K562 (cell line): ENCODE results near the gene SLC7A10. TPM values are rescaled to one million over a fixed set of nuclear protein-coding genes. Genes with fewer than 3 reads are reported as not detected.

Source experiments
- ATAC-seq: fragments of 200-7000 bp; cut with Tn5 transposase; 3 replicates; pipeline ENCODE4 v1.9.1; 2020; ENCODE audit warnings: moderate library complexity
- BruUV-seq: library from RNA; stranded (reverse); fragments of 400-500 nt; replicated peaks from 2 replicates; lab custom pipeline; 2021; lab: Mats Ljungman, UMichigan
- CTCF ChIA-PET: fragments of 300-600 bp; formaldehyde crosslinking; extraction: SDS; loops from one replicate; lab custom pipeline; 2021; ENCODE audit warnings: low intra/inter-chr PET ratio; lab: Yijun Ruan, JAX
- POLR2A ChIA-PET: fragments of 300-600, 350-650 bp; sonication (Branson Sonifier 250); formaldehyde crosslinking; extraction: SDS; loops from one replicate; lab custom pipeline; 2021; ENCODE audit warnings: antibody characterized with exemption, inconsistent platforms; lab: Yijun Ruan, JAX
- DNase-seq, 4 experiments: peaks; one replicate each; pipeline versions ENCODE4 v3.0.0 to v3.0.0-alpha.2; 2011 to 2018; ENCODE audit warnings: low spot score in 3 of 4, mixed read lengths in 3 of 4; ENCODE audit errors: extremely low read depth in 1 of 4
- FAIRE-seq: peaks from 2 replicates; lab custom pipeline; 2011; peaks lifted over from hg19 to GRCh38; lab: Jason Lieb, UNC
- H2AFZ ChIP-seq: 2 replicates; pipeline ENCODE4 v1.6.0; 2011; ENCODE audit warnings: low read depth, low read length, control low read depth, inconsistent platforms
- H3K27ac ChIP-seq: fragments of 200-600 bp; 3 replicates; pipeline ENCODE4 v1.8.0; 2011; ENCODE audit warnings: low read depth, mild to moderate bottlenecking, control low read depth, inconsistent platforms, low read length, moderate library complexity, mixed read lengths; ENCODE audit errors: extremely low read depth
- H3K27me3 ChIP-seq, 2 experiments: fragments of 300-600 bp in 1 of 2; 2 replicates in 1 of 2; 3 replicates in 1 of 2; pipeline versions ENCODE4 v1.6.0 to v1.8.0; 2011; ENCODE audit warnings: inconsistent platforms in 2 of 2, low read length in 2 of 2, mild to moderate bottlenecking in 1 of 2, mixed read lengths in 1 of 2, moderate library complexity in 1 of 2; ENCODE audit not compliant: control insufficient read depth in 2 of 2, insufficient read depth in 2 of 2
- H3K36me3 ChIP-seq: fragments of 300-600 bp; 3 replicates; pipeline ENCODE4 v1.8.0; 2011; ENCODE audit warnings: mild to moderate bottlenecking, low read length, inconsistent platforms; ENCODE audit not compliant: control insufficient read depth, insufficient read depth
- H3K4me1 ChIP-seq, 2 experiments: fragments of 200-600 bp in 1 of 2; replicated peaks in 1 of 2; 2 replicates in 1 of 2; 3 replicates in 1 of 2; pipeline versions ENCODE4 v1.5.1 to v1.8.0; 2011; ENCODE audit warnings: inconsistent platforms in 2 of 2, low read length in 2 of 2, mild to moderate bottlenecking in 1 of 2, mixed read lengths in 1 of 2, moderate library complexity in 1 of 2; ENCODE audit not compliant: control insufficient read depth in 2 of 2, insufficient read depth in 2 of 2
- H3K4me2 ChIP-seq: 2 replicates; pipeline ENCODE4 v1.6.1; 2011; ENCODE audit warnings: low read length, control low read depth, inconsistent platforms, mixed read lengths; ENCODE audit not compliant: insufficient read depth
- H3K4me3 ChIP-seq: fragments of 200-600 bp; sonication (generic), shearing (Covaris generic); 2 replicates; pipeline ENCODE4 v1.5.1; 2016; ENCODE audit warnings: control low read depth, inconsistent platforms
- H3K79me2 ChIP-seq: fragments of 200-600 bp; 3 replicates; pipeline ENCODE4 v1.8.0; 2011; ENCODE audit warnings: low read length, inconsistent platforms; ENCODE audit not compliant: control insufficient read depth, insufficient read depth
- H3K9ac ChIP-seq, 2 experiments: 2 replicates each; pipeline versions ENCODE4 v1.6.0 to v1.6.1; 2011; ENCODE audit warnings: low read depth in 2 of 2, low read length in 2 of 2, control low read depth in 1 of 2, inconsistent platforms in 1 of 2, mild to moderate bottlenecking in 1 of 2, mixed read lengths in 1 of 2; ENCODE audit not compliant: insufficient read depth in 1 of 2
- H3K9me1 ChIP-seq: one replicate; pipeline ENCODE4 v1.6.0; 2011; ENCODE audit warnings: inconsistent platforms, mild to moderate bottlenecking, low read length, moderate library complexity; ENCODE audit not compliant: control insufficient read depth, insufficient read depth
- H3K9me3 ChIP-seq: replicated peaks from 2 replicates; pipeline ENCODE4 v1.5.1; 2011; ENCODE audit warnings: low read depth, low read length, inconsistent platforms; ENCODE audit not compliant: control insufficient read depth, insufficient read depth
- H4K20me1 ChIP-seq: replicated peaks from 2 replicates; pipeline ENCODE4 v1.6.1; 2011; ENCODE audit warnings: low read length, inconsistent platforms, mixed read lengths; ENCODE audit not compliant: control insufficient read depth, insufficient read depth
- MBD2 ChIP-seq: sonication (generic); IDR thresholded peaks from 2 replicates; pipeline ENCODE4 v1.6.1; 2016; ENCODE audit warnings: low read depth, borderline replicate concordance
- MYC ChIP-seq, 2 experiments: fragments of 250-450 bp in 1 of 2; sonication (Bioruptor Pico) in 1 of 2; IDR thresholded peaks; 2 replicates each; pipeline versions ENCODE4 v1.5.1 to v1.6.1; 2012 to 2021; ENCODE audit warnings: low read depth in 2 of 2, borderline replicate concordance in 1 of 2, improper control_type of control experiment in 1 of 2, low read length in 1 of 2, mild to moderate bottlenecking in 1 of 2, moderate library complexity in 1 of 2
- POLR3A ChIP-seq: IDR thresholded peaks from 2 replicates; pipeline ENCODE4 v1.6.1; 2011; ENCODE audit warnings: borderline replicate concordance, mild to moderate bottlenecking, moderate library complexity; ENCODE audit not compliant: insufficient read length, insufficient read depth; ENCODE audit errors: extremely low read depth
- RBM25 ChIP-seq: fragments of 200-400 bp; formaldehyde crosslinking; IDR thresholded peaks from 2 replicates; pipeline ENCODE4 v1.6.1; 2018; ENCODE audit warnings: low read length, low read depth, moderate library complexity; ENCODE audit not compliant: severe bottlenecking
- TFAM ChIP-seq: fragments of 250-450 bp; sonication (Bioruptor Pico); conservative IDR thresholded peaks from 2 replicates; pipeline ENCODE4 v1.5.0; 2021; ENCODE audit warnings: mild to moderate bottlenecking, moderate library complexity
- WGBS: fragments of 100-300 bp; shearing (Covaris generic); methylation state at CpG from one replicate; pipeline ENCODE4 v1.1.6; 2016; ENCODE audit warnings: low coverage, mixed read lengths; ENCODE audit not compliant: insufficient coverage; ENCODE audit errors: missing lambda C conversion rate; 5-methylcytosine and 5-hydroxymethylcytosine counted together
- in situ Hi-C: fragments of 300-500 bp; cut with MboI; formaldehyde crosslinking; loops from 4 replicates; pipeline ENCODE4 v1.15.0; 2018; ENCODE audit warnings: inconsistent platforms, mixed read lengths
- intact Hi-C: fragments of 100-400 bp; cut with micrococcal nuclease; formaldehyde crosslinking; loops from 2 replicates; pipeline ENCODE4 v1.14.2; 2022
- polyA plus RNA-seq, 8 experiments: library from polyadenylated mRNA; depleted of rRNA in 4 of 8; stranded (reverse) in 5 of 8; unstranded in 3 of 8; fragments of >200 nt; fragmentation: Nextera tagmentation in 2 of 8; fragmentation: Illumina TruSeq in 1 of 8; extraction: Ambion mirVana in 2 of 8; extraction: Trizol in 1 of 8; gene quantifications; 2 replicates each; pipeline versions ENCODE4 v1.2.1 to v1.2.3, GENCODE V29; 2011 to 2014; ENCODE audit warnings: inconsistent platforms in 1 of 8, missing spikeins in 1 of 8
- total RNA-seq, 7 experiments: library from RNA; depleted of rRNA in 6 of 7; stranded (reverse); fragments of >200 nt in 6 of 7; fragmentation: Illumina TruSeq in 2 of 7; extraction: Trizol in 2 of 7; gene quantifications; 2 replicates each; pipeline versions ENCODE4 v1.2.1 to v1.2.3, GENCODE V29; 2011 to 2021; ENCODE audit warnings: low replicate concordance in 1 of 7
- TF ChIP-seq, protein P1 (sequence below): fragments of 250-450 bp; sonication (Bioruptor Pico); IDR thresholded peaks from 2 replicates; pipeline ENCODE4 v1.4.0; 2020

The SLC7A10 gene
- total and polyA plus RNA-seq, 9 of the 15 experiments (the other 6 are each of a cell fraction or from before 2014, with no cell fraction given) = 0.07 TPM; not detected in 8

GRCh38 chr19:33196446-33197193 is 29.0 kb downstream of the SLC7A10 start:
- H3K79me2 ChIP-seq = no peaks in the 10 kb centered on the region
- H3K4me1 ChIP-seq = no peaks in the 10 kb centered on the region; a peak in 2 of 5 replicates
- peaks cover 0 to 37% of the 10 kb centered on the region in 2 experiments; a peak in 4 of 5 replicates for H3K27me3 ChIP-seq
- in situ Hi-C loops = no loop called here
- no peak overlapping the region for H3K9ac ChIP-seq
- no TSS peak for BruUV-seq
- H3K4me2 ChIP-seq = no peak overlapping the region
- no peaks in the 10 kb centered on the region for H3K9me1 ChIP-seq
- no peak overlapping the region for H3K27ac ChIP-seq
- TF ChIP-seq MBD2 (no peak), RBM25 (peak; percentile 30)
- 3% methylated on average over 9 of the region's 10 CpGs for WGBS
- ChIA-PET POLR2A (interaction anchor here (0.6 to 1.4 kb wide), 3 partner anchors 12 to 995 kb away, joined by 3 read pairs; no protein-coding TSS in a partner anchor), CTCF (no interaction called here)
- DNase-seq = no peak
- no peak overlapping the region for H3K4me3 ChIP-seq
- intact Hi-C loops = no loop called here
- no peaks in the 10 kb centered on the region for H3K36me3 ChIP-seq
- H2AFZ ChIP-seq = no peak overlapping the region
- no peak for ATAC-seq
- no peaks in the 10 kb centered on the region for H3K9me3 ChIP-seq
- H4K20me1 ChIP-seq = peaks cover 1% of the 10 kb centered on the region; the same call in 1 of the 2 replicates
- FAIRE-seq = no peak

DNA sequence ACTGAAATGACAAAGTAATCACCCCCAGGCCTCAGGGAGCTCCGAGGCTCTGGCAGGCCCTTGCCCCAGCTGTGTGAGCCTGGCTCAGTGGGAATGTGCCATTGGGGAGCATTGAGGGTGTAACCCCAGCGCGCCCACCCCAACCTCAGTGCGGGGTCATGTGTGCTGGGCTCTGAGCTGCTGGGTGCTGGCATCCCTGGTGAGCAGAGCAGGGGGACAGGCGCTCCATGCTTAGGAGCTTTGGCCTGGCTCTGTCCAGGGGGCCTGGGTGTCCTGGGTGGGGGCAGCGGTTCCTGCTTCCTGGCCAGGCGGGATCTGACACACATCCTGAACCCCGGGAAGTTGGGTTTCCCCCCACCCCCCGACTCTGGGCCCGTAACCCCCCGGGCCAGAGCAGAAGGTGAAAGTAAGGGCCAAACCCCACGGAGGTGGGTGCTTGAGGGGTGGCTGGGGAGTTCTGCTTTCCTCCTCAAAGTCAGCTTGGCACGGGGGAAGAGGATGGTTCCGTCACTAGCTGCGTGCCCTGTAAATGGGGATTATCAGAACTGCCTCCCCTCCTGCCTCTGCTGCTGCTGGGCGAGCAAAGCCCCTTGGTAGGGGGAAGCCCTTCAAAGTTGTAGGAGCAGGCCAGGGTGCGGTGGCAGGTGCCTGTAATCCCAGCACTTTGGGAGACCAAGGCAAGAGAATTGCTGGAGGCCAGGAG is 29.9 kb downstream of the SLC7A10 start:
- Histone ChIP-seq H3K27me3 (peaks cover 0 to 33% of the 10 kb centered on the region in 2 experiments; a peak in 4 of 5 replicates), H3K36me3 (no peaks in the 10 kb centered on the region), H3K9me3 (no peaks in the 10 kb centered on the region), H3K4me3 (no peak overlapping the region), H3K4me1 (no peaks in the 10 kb centered on the region; a peak in 2 of 5 replicates), H3K27ac (no peak overlapping the region), H3K4me2 (no peak overlapping the region), H4K20me1 (no peaks in the 10 kb centered on the region), H3K9ac (no peak overlapping the region), H3K79me2 (no peaks in the 10 kb centered on the region), H2AFZ (no peak overlapping the region), H3K9me1 (no peaks in the 10 kb centered on the region)
- 2% methylated on average over 13 of the region's 17 CpGs for WGBS
- BruUV-seq = no TSS peak
- in situ Hi-C loops = no loop called here
- CTCF ChIA-PET = no interaction called here
- POLR2A ChIA-PET = interaction anchor here (0.7 to 1.2 kb wide), 2 partner anchors 11 to 17 kb away, joined by 3 read pairs; no protein-coding TSS in a partner anchor
- FAIRE-seq = no peak
- no peak for DNase-seq
- intact Hi-C loops = no loop called here
- ATAC-seq = no peak
- TF ChIP-seq TFAM (CRISPR knock-in tag) = no peak
- no peak for TF ChIP-seq MYC (IDR thresholded peaks at IDR 0.05; ENCODE audit: low read depth, low read length)
- no peak for TF ChIP-seq MYC (CRISPR knock-in tag; IDR thresholded peaks at IDR 0.05; ENCODE audit: borderline replicate concordance, low read depth)
- TF ChIP-seq POLR3A = no peak
- TF ChIP-seq, protein P1, sequence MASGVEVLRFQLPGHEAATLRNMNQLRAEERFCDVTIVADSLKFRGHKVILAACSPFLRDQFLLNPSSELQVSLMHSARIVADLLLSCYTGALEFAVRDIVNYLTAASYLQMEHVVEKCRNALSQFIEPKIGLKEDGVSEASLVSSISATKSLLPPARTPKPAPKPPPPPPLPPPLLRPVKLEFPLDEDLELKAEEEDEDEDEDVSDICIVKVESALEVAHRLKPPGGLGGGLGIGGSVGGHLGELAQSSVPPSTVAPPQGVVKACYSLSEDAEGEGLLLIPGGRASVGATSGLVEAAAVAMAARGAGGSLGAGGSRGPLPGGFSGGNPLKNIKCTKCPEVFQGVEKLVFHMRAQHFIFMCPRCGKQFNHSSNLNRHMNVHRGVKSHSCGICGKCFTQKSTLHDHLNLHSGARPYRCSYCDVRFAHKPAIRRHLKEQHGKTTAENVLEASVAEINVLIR (CRISPR knock-in tag) = no peak
